Measurements from ENCODE around the gene ATP1B3.

GRCh38 chr3:141965471-141965870, 89.0 kb downstream of the ATP1B3 start:
- no peak for TF ChIP-seq ZFP41 (CRISPR knock-in tag; IDR thresholded peaks at IDR 0.05; ENCODE audit: borderline replicate concordance)
- TF ChIP-seq SP1 (IDR thresholded peaks at IDR 0.05) = no peak
- no peak for TF ChIP-seq SP1 (CRISPR knock-in tag; IDR thresholded peaks at IDR 0.05)
- TF ChIP-seq TCF12 (IDR thresholded peaks at IDR 0.05) = no peak
- no peak for TF ChIP-seq TCF12 (CRISPR knock-in tag; IDR thresholded peaks at IDR 0.05)
- TF ChIP-seq ZFP36 (IDR thresholded peaks at IDR 0.05; ENCODE audit: borderline replicate concordance, low read depth, low read length, partially characterized antibody) = no peak
- TF ChIP-seq ZNF792 (CRISPR knock-in tag; IDR thresholded peaks at IDR 0.05) = no peak
- no peak for TF ChIP-seq CTCF (CRISPR knock-in tag; IDR thresholded peaks at IDR 0.05)
- no peak for TF ChIP-seq ZNF124 (CRISPR knock-in tag; IDR thresholded peaks at IDR 0.05)
- no peak for TF ChIP-seq PCBP1 (IDR thresholded peaks at IDR 0.05; ENCODE audit: borderline replicate concordance, low read depth, low read length)
- no peak for TF ChIP-seq USF2 (IDR thresholded peaks at IDR 0.05; ENCODE audit: low read depth, low read length)
- TF ChIP-seq USF2 (CRISPR knock-in tag; IDR thresholded peaks at IDR 0.05; ENCODE audit: borderline replicate concordance) = no peak
- no peak for TF ChIP-seq SMYD3 (CRISPR knock-in tag; IDR thresholded peaks at IDR 0.05)
- TF ChIP-seq POLR2AphosphoS5 (IDR thresholded peaks at IDR 0.05; ENCODE audit: low read depth, low read length) = no peak
- no peak for TF ChIP-seq RFX5 (IDR thresholded peaks at IDR 0.05; ENCODE audit: low read depth, low read length)
- TF ChIP-seq FOXJ3 (CRISPR knock-in tag; IDR thresholded peaks at IDR 0.05; ENCODE audit: borderline replicate concordance) = no peak
- no peak for TF ChIP-seq ZNF749 (CRISPR knock-in tag; IDR thresholded peaks at IDR 0.05; ENCODE audit: borderline replicate concordance)

Measured in HepG2 (cell line).